GM11168 (cell line): ENCODE results near the gene TNFAIP1.

ENCODE experiments used
- in situ Hi-C: fragments of 300-500 bp; cut with MboI; formaldehyde crosslinking; loops from one replicate; pipeline ENCODE4 v1.12.0; 2022; ENCODE audit warnings: low sequenced_read_pairs; ENCODE audit not compliant: unreplicated experiment

The TNFAIP1 gene

GRCh38 chr17:28344011-28344410, 8.4 kb downstream of the TNFAIP1 start:
- in situ Hi-C loops = no loop called here

GRCh38 chr17:28344435-28344901, 8.9 kb downstream of the TNFAIP1 start:
- in situ Hi-C loops = no loop called here

GRCh38 chr17:28345419-28346198, 10.0 kb downstream of the TNFAIP1 start:
- in situ Hi-C loops = no loop called here

GRCh38 chr17:28346199-28346580, 10.6 kb downstream of the TNFAIP1 start:
- in situ Hi-C loops = no loop called here

GRCh38 chr17:28346746-28347246, 11.2 kb downstream of the TNFAIP1 start:
- in situ Hi-C loops = no loop called here

GRCh38 chr17:28347261-28347891, 11.8 kb downstream of the TNFAIP1 start:
- in situ Hi-C loops = no loop called here

- in situ Hi-C loops = no loop called here
Measured at GRCh38 chr17:28348979-28349378, 13.4 kb downstream of the TNFAIP1 start.

GRCh38 chr17:28350271-28350670, 14.7 kb downstream of the TNFAIP1 start:
- in situ Hi-C loops = no loop called here

GRCh38 chr17:28357061-28357900, 21.7 kb downstream of the TNFAIP1 start, which contains the start of gene POLDIP2:
POLDIP2 (minus strand) TSS chr17:28357527; CDS start chr17:28357448, 79 bp downstream.
- in situ Hi-C loops = no loop called here

- in situ Hi-C loops = no loop called here
Measured at GRCh38 chr17:28357901-28358197, 22.3 kb downstream of the TNFAIP1 start.

GRCh38 chr17:28363186-28363585, 27.6 kb downstream of the TNFAIP1 start:
- in situ Hi-C loops = no loop called here

- in situ Hi-C loops = no loop called here
Measured at GRCh38 chr17:28363776-28364650, 28.5 kb downstream of the TNFAIP1 start.

GRCh38 chr17:28364665-28365363, 29.3 kb downstream of the TNFAIP1 start, which contains the start of gene SEBOX:
SEBOX (minus strand) TSS chr17:28365199; CDS start chr17:28365151, 48 bp downstream.
- in situ Hi-C loops = no loop called here

- in situ Hi-C loops = no loop called here
Measured at GRCh38 chr17:28365487-28365886, 29.9 kb downstream of the TNFAIP1 start.

GRCh38 chr17:28366605-28367004, 31.0 kb downstream of the TNFAIP1 start:
- in situ Hi-C loops = no loop called here

- in situ Hi-C loops = no loop called here
Measured at GRCh38 chr17:28367641-28368305, 32.2 kb downstream of the TNFAIP1 start.

- in situ Hi-C loops = no loop called here
Measured at GRCh38 chr17:28368306-28368831, 32.8 kb downstream of the TNFAIP1 start.

GRCh38 chr17:28368915-28369683, 33.5 kb downstream of the TNFAIP1 start:
- in situ Hi-C loops = no loop called here
